ENCODE results near the gene DRGX. TPM values are rescaled to one million over a fixed set of nuclear protein-coding genes. Genes with fewer than 3 reads are reported as not detected.

The DRGX gene
- total RNA-seq, 1 donor from 2014 or later, result not detected

DNA sequence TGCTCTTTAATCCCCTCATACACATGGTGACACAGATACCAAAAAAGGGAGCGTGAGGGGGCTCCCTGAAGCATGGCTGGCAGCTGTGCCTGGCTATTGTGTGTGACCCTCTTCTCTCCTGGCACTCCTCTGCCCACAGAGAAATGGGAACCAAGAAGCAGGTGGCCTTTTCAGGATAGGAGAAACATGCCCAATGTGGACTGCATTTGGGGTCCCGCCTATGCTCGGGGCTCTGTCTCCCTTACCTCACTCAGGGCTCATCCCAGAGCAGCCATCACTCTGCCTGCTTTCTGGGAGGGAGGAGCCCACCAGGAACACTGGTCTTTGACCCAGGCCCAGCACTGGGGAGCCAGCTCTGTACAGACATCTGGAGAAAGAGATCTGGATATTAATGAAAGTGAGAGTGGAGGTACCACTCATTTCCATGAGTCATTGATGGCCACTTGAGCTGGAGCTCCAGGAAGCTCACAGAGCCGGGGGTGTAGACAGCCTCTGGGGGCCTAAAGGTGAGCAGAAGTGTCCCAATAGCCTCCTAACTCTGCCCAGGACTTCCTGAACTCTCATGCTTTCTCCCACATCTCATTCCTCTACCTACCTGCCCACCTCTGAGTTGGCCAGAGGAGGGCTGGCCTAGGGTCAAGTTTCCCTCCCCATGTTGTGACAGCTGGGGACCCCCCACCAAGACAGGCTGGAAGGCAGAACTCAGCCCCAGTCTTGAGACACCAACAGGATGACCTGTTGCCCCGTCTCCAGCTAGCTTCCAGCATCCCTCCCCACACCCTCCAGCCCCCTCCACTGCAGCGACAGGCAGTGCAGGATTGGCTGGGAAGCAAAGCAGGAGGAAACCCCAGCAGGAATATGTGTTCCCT lies 42.6 kb downstream of the DRGX start:
- intact Hi-C loops (cut with DNase I), result no loop called here
- no peak for DNase-seq (ENCODE audit: missing footprints)
- ATAC-seq, result no peak

DNA sequence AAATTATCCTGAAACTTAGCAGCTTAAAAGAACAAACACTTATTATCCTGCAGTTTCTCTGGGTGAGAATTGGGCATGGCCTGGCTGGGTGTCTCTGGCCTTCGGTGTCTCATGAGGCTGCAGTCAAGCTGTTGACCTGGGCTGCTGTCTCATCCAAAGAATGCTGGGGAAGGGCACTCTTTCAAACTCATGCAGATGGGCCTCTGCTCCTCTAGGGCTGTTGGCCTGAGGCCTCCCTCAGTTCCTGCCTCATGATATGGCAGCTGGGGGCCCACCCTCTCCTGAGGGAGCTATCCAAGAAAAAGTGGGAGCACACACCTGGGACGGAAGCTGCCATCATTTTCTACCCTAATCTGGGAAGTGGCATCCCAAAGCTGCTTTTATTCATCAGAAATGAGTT lies 43.6 kb downstream of the DRGX start:
- DNase-seq (ENCODE audit: missing footprints) (no peak), ATAC-seq (no peak)
- intact Hi-C loops (cut with DNase I), result no loop called here

DNA sequence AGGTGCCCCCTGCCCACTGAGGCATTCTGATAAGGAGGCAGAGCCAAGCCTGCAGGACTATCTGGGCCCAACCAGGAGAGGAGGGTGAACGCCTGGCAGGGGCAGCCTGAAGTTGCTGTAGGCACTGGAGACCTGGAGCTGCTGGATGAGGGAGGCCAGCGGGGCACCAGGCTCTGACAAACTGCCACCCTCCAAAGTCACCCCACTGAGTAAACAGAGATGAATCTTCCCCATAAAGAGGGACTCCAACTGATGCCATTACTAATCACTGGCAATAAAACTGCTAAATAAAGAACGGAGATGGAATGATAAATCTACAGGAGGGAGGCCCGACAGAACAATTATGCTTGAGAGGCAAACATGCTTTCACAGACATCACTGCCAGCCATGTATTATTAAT lies 44.2 kb downstream of the DRGX start:
- DNase-seq (ENCODE audit: missing footprints) (no peak), ATAC-seq (no peak)
- intact Hi-C loops (cut with DNase I), result no loop called here

DNA sequence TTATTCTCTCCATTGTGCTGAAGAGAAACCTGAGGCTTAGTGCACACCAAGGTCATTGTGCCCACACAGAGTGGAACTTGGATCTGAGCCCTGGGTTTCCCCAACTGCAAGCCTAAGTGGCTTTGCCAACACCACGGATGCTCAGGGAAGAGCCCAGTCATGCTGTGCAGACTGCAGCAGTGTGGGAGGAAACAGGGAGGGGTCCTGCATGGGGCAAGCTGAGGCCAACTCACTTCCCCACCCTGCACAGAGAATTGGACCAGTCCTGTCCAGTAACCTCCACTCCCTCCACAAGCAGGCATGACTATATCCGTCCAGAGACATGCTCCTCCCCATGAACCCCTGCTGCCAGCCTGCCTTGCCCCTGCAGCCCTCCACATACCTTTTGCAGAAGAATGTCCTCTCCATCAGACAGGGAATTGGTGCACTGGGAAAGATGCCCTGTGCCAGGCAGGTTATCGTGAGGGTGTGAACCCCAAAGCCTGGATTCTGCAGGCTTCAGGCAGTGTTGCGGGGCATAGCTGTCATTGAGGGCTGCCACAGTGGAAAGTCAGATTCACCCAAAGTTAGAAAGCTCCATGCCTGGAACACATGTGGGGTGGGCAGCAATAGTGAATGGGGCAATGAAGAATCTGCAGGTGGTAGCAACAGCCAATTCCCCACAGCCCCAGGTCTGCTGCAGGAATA lies 44.9 kb downstream of the DRGX start:
- DNase-seq (ENCODE audit: missing footprints) (no peak), ATAC-seq (no peak)
- intact Hi-C loops (cut with DNase I), result no loop called here

DNA sequence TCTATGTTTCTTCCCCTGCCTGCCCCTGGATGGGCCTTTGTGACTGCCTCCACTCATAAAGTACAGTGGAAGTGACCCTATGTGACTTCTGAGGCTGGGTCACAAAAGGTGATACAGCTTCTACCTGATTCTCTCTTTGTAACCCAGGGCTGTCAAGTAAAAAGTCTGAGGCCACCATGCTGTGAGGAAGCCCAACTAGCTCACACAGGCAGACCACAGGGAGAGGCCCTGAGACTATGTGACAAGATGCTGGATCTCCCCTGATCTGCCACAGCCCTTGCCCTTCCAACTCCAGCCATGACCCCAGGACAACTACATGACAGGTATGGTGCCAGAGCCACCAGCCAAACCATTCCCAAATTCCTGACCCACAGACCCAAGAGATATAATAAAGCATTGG lies 45.8 kb downstream of the DRGX start:
- no peak for ATAC-seq
- intact Hi-C loops (cut with DNase I), result no loop called here
- DNase-seq (ENCODE audit: missing footprints), result no peak

- intact Hi-C loops (cut with DNase I), result no loop called here
- no peak for ATAC-seq
Observed at GRCh38 chr10:49349390-49349789, 46.5 kb downstream of the DRGX start.

GRCh38 chr10:49348593-49348992 lies 47.3 kb downstream of the DRGX start:
- DNase-seq (ENCODE audit: missing footprints) (no peak), ATAC-seq (no peak)
- intact Hi-C loops (cut with DNase I), result no loop called here

More at GRCh38 chr10:49349390-49349789, 46.5 kb downstream of the DRGX start:
- no peak for DNase-seq (ENCODE audit: missing footprints)

- intact Hi-C loops (cut with DNase I), result no loop called here
- no peak for DNase-seq (ENCODE audit: missing footprints)
- ATAC-seq, result no peak
Observed at GRCh38 chr10:49347827-49348226, 48.1 kb downstream of the DRGX start.

- intact Hi-C loops (cut with DNase I), result no loop called here
- DNase-seq (ENCODE audit: missing footprints) (no peak), ATAC-seq (no peak)
Observed at GRCh38 chr10:49347342-49347741, 48.5 kb downstream of the DRGX start.

- ATAC-seq (no peak), DNase-seq (ENCODE audit: missing footprints) (no peak)
- intact Hi-C loops (cut with DNase I), result no loop called here
Observed at GRCh38 chr10:49344840-49345239, 51.0 kb downstream of the DRGX start.

- ATAC-seq, result no peak
- DNase-seq (ENCODE audit: missing footprints), result no peak
- intact Hi-C loops (cut with DNase I), result no loop called here
Observed at GRCh38 chr10:49338604-49339003, 57.3 kb downstream of the DRGX start.

DNA sequence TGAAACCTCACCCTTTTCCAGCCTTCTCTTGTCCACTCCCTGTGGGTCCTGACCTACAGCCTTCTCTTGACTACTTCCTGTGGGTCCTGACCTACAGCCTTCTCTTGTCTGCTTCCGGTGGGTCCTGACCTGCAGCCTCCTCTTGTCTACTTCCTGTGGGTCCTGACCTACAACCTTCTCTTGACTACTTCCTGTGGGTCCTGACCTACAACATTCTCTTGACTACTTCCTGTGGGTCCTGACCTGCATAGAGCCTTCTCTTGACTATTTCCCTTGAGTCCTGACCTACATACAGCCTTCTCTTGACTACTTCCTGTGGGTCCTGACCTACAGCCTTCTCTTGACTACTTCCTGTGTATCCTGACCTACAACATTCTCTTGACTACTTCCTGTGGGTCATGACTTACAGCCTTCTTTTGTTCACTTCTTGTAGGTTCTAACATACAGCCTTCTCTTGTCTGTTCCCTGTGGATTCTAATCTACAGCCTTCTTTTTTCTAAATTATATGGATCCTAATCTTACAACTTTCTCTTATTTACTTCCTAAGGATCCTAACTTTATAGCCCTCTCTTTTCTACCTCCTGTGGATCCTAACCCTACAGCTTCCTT lies 60.4 kb downstream of the DRGX start:
- intact Hi-C loops (cut with DNase I), result no loop called here

GRCh38 chr10:49334964-49335363 lies 60.9 kb downstream of the DRGX start:
- intact Hi-C loops (cut with DNase I), result no loop called here
- DNase-seq (ENCODE audit: missing footprints) (no peak), ATAC-seq (no peak)

More for the DNA sequence above, 60.4 kb downstream of the DRGX start:
- DNase-seq (ENCODE audit: missing footprints) (no peak), ATAC-seq (no peak)

DNA sequence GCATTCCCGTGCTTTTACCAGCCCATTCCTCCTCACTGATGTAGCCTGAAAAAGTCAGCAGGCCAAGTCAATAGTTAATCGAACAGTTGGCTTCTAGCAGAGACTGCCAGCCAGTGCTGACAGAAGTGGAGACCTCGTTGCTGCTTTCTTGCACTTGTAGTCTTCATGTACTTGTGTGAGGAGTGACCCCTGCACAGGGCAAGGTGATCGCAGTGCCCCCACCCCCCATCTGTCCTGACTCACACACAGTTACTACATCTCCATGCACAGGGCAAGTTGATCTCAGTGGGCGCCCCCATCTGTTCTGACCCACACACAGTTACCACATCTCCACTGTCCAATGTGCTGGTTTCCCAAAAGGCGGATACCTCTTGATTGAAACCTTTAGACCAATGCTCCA lies 62.7 kb downstream of the DRGX start:
- DNase-seq (ENCODE audit: missing footprints), result no peak

GRCh38 chr10:49332768-49333167 lies 63.1 kb downstream of the DRGX start:
- ATAC-seq, result no peak
- intact Hi-C loops (cut with DNase I), result no loop called here
- DNase-seq (ENCODE audit: missing footprints), result no peak

More for the DNA sequence above, 62.7 kb downstream of the DRGX start:
- intact Hi-C loops (cut with DNase I), result no loop called here
- no peak for ATAC-seq

DNA sequence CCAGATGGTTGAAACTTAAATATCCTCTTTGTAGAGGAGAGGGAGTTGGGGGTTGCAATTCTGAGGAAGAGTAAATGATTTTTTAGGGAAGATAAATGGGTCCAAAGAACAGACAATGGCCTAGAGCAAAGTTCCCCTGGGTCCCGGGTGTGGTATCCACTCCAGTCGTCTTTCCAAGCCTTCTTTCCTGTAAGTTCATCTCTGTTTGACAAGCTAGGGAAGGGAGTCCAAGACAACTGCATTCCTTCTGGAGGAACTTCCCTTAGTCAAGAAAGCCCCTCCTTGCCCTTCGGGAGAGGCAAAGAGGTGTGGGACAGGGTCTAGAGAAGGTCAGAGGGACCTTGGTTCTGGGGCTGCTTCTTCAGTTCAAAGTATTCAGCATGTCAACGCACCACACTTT lies 63.6 kb downstream of the DRGX start:
- no peak for ATAC-seq
- intact Hi-C loops (cut with DNase I), result no loop called here
- DNase-seq (ENCODE audit: missing footprints), result no peak

GRCh38 chr10:49331431-49331830 lies 64.5 kb downstream of the DRGX start:
- intact Hi-C loops (cut with DNase I), result no loop called here
- ATAC-seq, result no peak
- no peak for DNase-seq (ENCODE audit: missing footprints)

- intact Hi-C loops (cut with DNase I), result no loop called here
- DNase-seq (ENCODE audit: missing footprints) (no peak), ATAC-seq (no peak)
Observed at GRCh38 chr10:49330127-49330665, 65.7 kb downstream of the DRGX start.

GRCh38 chr10:49329146-49329505 lies 66.8 kb downstream of the DRGX start:
- intact Hi-C loops (cut with DNase I), result no loop called here
- ATAC-seq (no peak), DNase-seq (ENCODE audit: missing footprints) (no peak)
